Immature natural killer cell (primary cell): ENCODE results near the gene USP32. TPM values are rescaled to one million over a fixed set of nuclear protein-coding genes. Genes with fewer than 3 reads are reported as not detected.
A peak's percentile ranks its signal among the peaks of the same experiment; 100 is the strongest.

Experiments
- DNase-seq, 3 donors: peaks; one replicate each; pipeline ENCODE4 v3.0.0; 2022; ENCODE audit warnings: mixed read lengths in 1 of 3
- H3K27ac Mint-ChIP-seq, 6 donors: one replicate each; pipeline ENCODE4 v1.8.0; 2020; ENCODE audit warnings: mixed read lengths in 6 of 6, mild to moderate bottlenecking in 5 of 6, inconsistent platforms in 4 of 6, moderate library complexity in 3 of 6
- H3K27me3 Mint-ChIP-seq, 3 donors: one replicate each; pipeline ENCODE4 v1.8.0; 2020 to 2021; ENCODE audit warnings: low read depth in 3 of 3, mild to moderate bottlenecking in 3 of 3, mixed read lengths in 3 of 3, moderate library complexity in 3 of 3, inconsistent platforms in 1 of 3
- H3K36me3 Mint-ChIP-seq, 3 donors: one replicate each; pipeline ENCODE4 v1.8.0; 2020; ENCODE audit warnings: mixed read lengths in 3 of 3, inconsistent platforms in 2 of 3, mild to moderate bottlenecking in 2 of 3
- H3K4me1 Mint-ChIP-seq, 2 donors: one replicate each; pipeline ENCODE4 v1.8.0; 2020; ENCODE audit warnings: inconsistent platforms in 2 of 2, mild to moderate bottlenecking in 2 of 2, mixed read lengths in 2 of 2, moderate library complexity in 1 of 2
- H3K4me3 Mint-ChIP-seq, 5 donors: one replicate each; pipeline ENCODE4 v1.8.0; 2020; ENCODE audit warnings: mild to moderate bottlenecking in 5 of 5, mixed read lengths in 5 of 5, inconsistent platforms in 3 of 5, moderate library complexity in 3 of 5
- H3K9me3 Mint-ChIP-seq, 6 donors: one replicate each; pipeline ENCODE4 v1.8.0; 2020; ENCODE audit warnings: mild to moderate bottlenecking in 6 of 6, mixed read lengths in 6 of 6, inconsistent platforms in 4 of 6, moderate library complexity in 3 of 6
- polyA plus RNA-seq, 3 donors: library from polyadenylated mRNA; unstranded; fragments of 300-500 nt; fragmentation: Illumina TruSeq; gene quantifications; one replicate each; pipeline ENCODE4 v1.2.3, GENCODE V29; 2021

Gene USP32
- polyA plus RNA-seq, 3 donors from 2014 or later: 4.5 to 8.1 (median 5.5) TPM

- no peak overlapping the region for H3K4me3 Mint-ChIP-seq
- H3K9me3 Mint-ChIP-seq: no peaks in the 10 kb centered on the region
- peaks cover under 1 to 8% (median 2%) of the 10 kb centered on the region in 3 donors for H3K27me3 Mint-ChIP-seq
- H3K36me3 Mint-ChIP-seq: peaks cover 0 to 4% (median 0%) of the 10 kb centered on the region in 3 donors
- H3K27ac Mint-ChIP-seq: no peak overlapping the region
- no peak for DNase-seq
- H3K4me1 Mint-ChIP-seq: peaks cover 10% of the 10 kb centered on the region in 2 donors
Measured at GRCh38 chr17:60167065-60167741, 224.7 kb downstream of the USP32 start.

- no peaks in the 10 kb centered on the region for H3K9me3 Mint-ChIP-seq
- peaks cover 10% of the 10 kb centered on the region in 2 donors for H3K4me1 Mint-ChIP-seq
- no peak for DNase-seq
- no peak overlapping the region for H3K4me3 Mint-ChIP-seq
- no peak overlapping the region for H3K27ac Mint-ChIP-seq
- peaks cover 2 to 8% (median 2%) of the 10 kb centered on the region in 3 donors for H3K27me3 Mint-ChIP-seq
- peaks cover 0 to 4% (median 0%) of the 10 kb centered on the region in 3 donors for H3K36me3 Mint-ChIP-seq
Measured at GRCh38 chr17:60165971-60166370, 226.0 kb downstream of the USP32 start.

- peaks cover 2 to 8% (median 3%) of the 10 kb centered on the region in 3 donors for H3K27me3 Mint-ChIP-seq
- DNase-seq: no peak
Measured at GRCh38 chr17:60165223-60165622, 226.7 kb downstream of the USP32 start.

GRCh38 chr17:60164697-60165096, 227.2 kb downstream of the USP32 start:
- Mint-ChIP-seq H3K4me1 (peaks cover 0 to 1% of the 10 kb centered on the region in 2 donors), H3K36me3 (no peaks in the 10 kb centered on the region), H3K4me3 (no peak overlapping the region), H3K27me3 (peaks cover 4 to 8% (median 4%) of the 10 kb centered on the region in 3 donors), H3K9me3 (no peaks in the 10 kb centered on the region), H3K27ac (no peak overlapping the region)
- DNase-seq: no peak

More at GRCh38 chr17:60165223-60165622, 226.7 kb downstream of the USP32 start:
- Mint-ChIP-seq H3K9me3 (no peaks in the 10 kb centered on the region), H3K4me1 (peaks cover 3 to 4% of the 10 kb centered on the region in 2 donors), H3K36me3 (peaks cover 0 to 1% (median 0%) of the 10 kb centered on the region in 3 donors), H3K4me3 (no peak overlapping the region), H3K27ac (no peak overlapping the region)

- Mint-ChIP-seq H3K36me3 (no peaks in the 10 kb centered on the region), H3K4me1 (peaks cover 0 to 1% of the 10 kb centered on the region in 2 donors), H3K4me3 (no peak overlapping the region), H3K9me3 (no peaks in the 10 kb centered on the region), H3K27me3 (peaks cover 4 to 8% (median 4%) of the 10 kb centered on the region in 3 donors), H3K27ac (no peak overlapping the region)
- no peak for DNase-seq
Measured at GRCh38 chr17:60164164-60164563, 227.8 kb downstream of the USP32 start.

- Mint-ChIP-seq H3K4me3 (no peak overlapping the region), H3K36me3 (no peaks in the 10 kb centered on the region), H3K27me3 (peaks cover 4 to 10% (median 4%) of the 10 kb centered on the region in 3 donors), H3K27ac (no peak overlapping the region), H3K9me3 (no peaks in the 10 kb centered on the region), H3K4me1 (peaks cover 0 to 1% of the 10 kb centered on the region in 2 donors)
- DNase-seq: no peak
Measured at GRCh38 chr17:60163108-60163784, 228.7 kb downstream of the USP32 start.

GRCh38 chr17:60161598-60162330, 230.2 kb downstream of the USP32 start:
- Mint-ChIP-seq H3K9me3 (no peaks in the 10 kb centered on the region), H3K4me3 (no peak overlapping the region), H3K4me1 (peaks cover 0 to 1% of the 10 kb centered on the region in 2 donors), H3K36me3 (no peaks in the 10 kb centered on the region), H3K27me3 (peaks cover 4 to 10% (median 4%) of the 10 kb centered on the region in 3 donors), H3K27ac (no peak overlapping the region)
- DNase-seq: no peak

- H3K4me1 Mint-ChIP-seq: peaks cover 0 to 1% of the 10 kb centered on the region in 2 donors
- peak overlapping the region in 1 of 6 donors; percentile 35 for H3K27ac Mint-ChIP-seq
- peaks cover 0 to 1% (median 0%) of the 10 kb centered on the region in 6 donors for H3K9me3 Mint-ChIP-seq
- H3K4me3 Mint-ChIP-seq: no peak overlapping the region
- no peaks in the 10 kb centered on the region for H3K36me3 Mint-ChIP-seq
- peaks cover 4 to 10% (median 4%) of the 10 kb centered on the region in 3 donors for H3K27me3 Mint-ChIP-seq
- no peak for DNase-seq
Measured at GRCh38 chr17:60160829-60161501, 231.0 kb downstream of the USP32 start.

GRCh38 chr17:60159479-60159866, 232.5 kb downstream of the USP32 start:
- no peaks in the 10 kb centered on the region for H3K36me3 Mint-ChIP-seq
- no peak for DNase-seq
- no peak overlapping the region for H3K4me3 Mint-ChIP-seq
- peaks cover 4 to 13% (median 6%) of the 10 kb centered on the region in 3 donors for H3K27me3 Mint-ChIP-seq
- H3K27ac Mint-ChIP-seq: no peak overlapping the region
- H3K4me1 Mint-ChIP-seq: no peaks in the 10 kb centered on the region
- peaks cover 0 to 1% (median 0%) of the 10 kb centered on the region in 6 donors for H3K9me3 Mint-ChIP-seq

- Mint-ChIP-seq H3K27me3 (peaks cover 4 to 13% (median 6%) of the 10 kb centered on the region in 3 donors), H3K9me3 (peaks cover 0 to 1% (median 0%) of the 10 kb centered on the region in 6 donors), H3K4me1 (no peaks in the 10 kb centered on the region), H3K36me3 (no peaks in the 10 kb centered on the region), H3K27ac (no peak overlapping the region), H3K4me3 (no peak overlapping the region)
- DNase-seq: no peak
Measured at GRCh38 chr17:60158751-60159478, 233.0 kb downstream of the USP32 start.

- Mint-ChIP-seq H3K27ac (no peak overlapping the region), H3K27me3 (peaks cover 7 to 11% (median 7%) of the 10 kb centered on the region in 3 donors), H3K4me3 (no peak overlapping the region), H3K4me1 (no peaks in the 10 kb centered on the region), H3K36me3 (no peaks in the 10 kb centered on the region), H3K9me3 (peaks cover 0 to 3% (median 0%) of the 10 kb centered on the region in 6 donors)
- DNase-seq: no peak
Measured at GRCh38 chr17:60157487-60158040, 234.4 kb downstream of the USP32 start.

GRCh38 chr17:60156746-60157145, 235.2 kb downstream of the USP32 start:
- Mint-ChIP-seq H3K36me3 (no peaks in the 10 kb centered on the region), H3K4me3 (no peak overlapping the region), H3K4me1 (no peaks in the 10 kb centered on the region), H3K27me3 (peaks cover 5 to 12% (median 7%) of the 10 kb centered on the region in 3 donors), H3K9me3 (peaks cover 0 to 3% (median 0%) of the 10 kb centered on the region in 6 donors), H3K27ac (no peak overlapping the region)
- no peak for DNase-seq
